Measurements from ENCODE around the gene CCT3.
A peak's percentile ranks its signal among the peaks of the same experiment; 100 is the strongest.

The CCT3 gene

DNA sequence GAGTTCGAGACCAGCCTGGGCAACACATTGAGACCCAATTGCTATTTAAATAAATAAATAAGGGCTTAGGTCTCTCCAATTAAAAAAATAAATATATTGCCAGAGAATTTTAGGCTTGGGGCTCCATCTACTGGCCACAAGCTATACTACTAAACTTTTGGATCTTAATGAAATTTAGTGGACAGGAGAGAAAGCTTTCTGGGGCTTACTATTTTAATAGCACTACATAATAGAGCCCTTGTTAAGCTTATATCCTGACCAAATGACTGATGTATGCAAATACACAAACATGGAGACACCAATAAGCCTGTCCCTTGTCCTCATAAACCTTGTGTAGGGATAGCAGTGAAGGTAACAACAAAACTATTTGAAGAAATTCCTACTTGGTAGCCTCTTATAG is 18.4 kb downstream of the CCT3 start:
- DNase-seq: peak; percentile 0

DNA sequence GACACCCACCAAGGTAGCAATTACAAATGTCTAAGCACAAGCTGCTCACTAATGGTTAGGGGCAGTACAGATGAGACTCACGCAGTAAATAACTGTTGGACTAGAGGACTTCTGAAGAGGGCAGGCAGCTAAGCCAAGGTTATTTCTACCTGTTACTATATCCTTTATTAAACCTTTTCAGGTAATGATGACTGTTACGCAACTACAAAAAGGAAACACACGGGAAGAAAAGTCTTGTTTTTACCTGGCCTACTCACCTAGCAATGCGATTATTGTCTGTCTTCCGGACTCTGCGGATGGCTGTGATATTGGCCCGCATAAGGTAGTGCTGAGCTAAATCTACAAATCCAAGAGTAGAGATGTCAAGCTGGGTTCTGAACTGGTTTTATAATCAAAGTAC is 21.2 kb downstream of the CCT3 start:
- DNase-seq: no peak

GRCh38 chr1:156310962-156311361 is 27.1 kb downstream of the CCT3 start:
- no peak for DNase-seq

- no peak for DNase-seq
Measured at GRCh38 chr1:156308078-156308477, 30.0 kb downstream of the CCT3 start.

DNA sequence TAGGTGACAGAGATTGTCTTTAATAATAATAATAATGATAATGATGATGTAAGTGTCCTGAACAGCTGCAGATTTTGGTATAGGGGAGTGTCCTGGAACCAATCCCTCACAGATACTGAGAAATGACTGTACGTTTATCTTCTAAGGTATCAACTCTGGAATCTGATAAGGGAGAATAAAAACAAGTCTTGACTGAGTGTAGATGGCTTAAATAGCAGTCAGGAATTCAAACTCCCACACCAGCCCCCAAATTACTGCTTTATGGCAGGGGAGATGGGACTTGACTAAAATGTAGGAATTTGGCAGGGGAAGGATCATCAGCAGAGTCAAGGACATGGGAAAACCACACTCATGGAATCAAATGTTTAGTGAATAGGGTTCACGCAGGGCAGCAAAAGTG is 32.9 kb downstream of the CCT3 start:
- DNase-seq: no peak

DNA sequence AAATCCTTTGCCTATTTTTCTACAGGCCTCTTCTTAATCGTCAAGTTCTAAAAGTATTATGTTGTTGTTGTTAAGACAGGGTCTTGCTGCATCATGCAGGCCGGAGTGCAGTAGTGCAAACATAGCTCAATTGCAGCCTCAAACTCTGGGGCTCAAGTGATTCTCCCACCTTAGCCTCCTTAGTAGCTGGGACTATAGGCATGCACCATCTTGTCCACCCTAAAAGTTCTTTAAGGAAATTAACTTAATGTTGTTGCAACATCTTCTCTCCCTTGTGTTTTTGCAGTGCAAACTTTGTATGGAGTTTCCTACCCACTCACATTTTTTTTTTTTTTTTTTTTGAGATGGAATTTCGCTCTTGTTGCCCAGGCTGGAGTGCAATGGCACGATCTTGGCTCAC is 34.9 kb downstream of the CCT3 start:
- DNase-seq: no peak

DNA sequence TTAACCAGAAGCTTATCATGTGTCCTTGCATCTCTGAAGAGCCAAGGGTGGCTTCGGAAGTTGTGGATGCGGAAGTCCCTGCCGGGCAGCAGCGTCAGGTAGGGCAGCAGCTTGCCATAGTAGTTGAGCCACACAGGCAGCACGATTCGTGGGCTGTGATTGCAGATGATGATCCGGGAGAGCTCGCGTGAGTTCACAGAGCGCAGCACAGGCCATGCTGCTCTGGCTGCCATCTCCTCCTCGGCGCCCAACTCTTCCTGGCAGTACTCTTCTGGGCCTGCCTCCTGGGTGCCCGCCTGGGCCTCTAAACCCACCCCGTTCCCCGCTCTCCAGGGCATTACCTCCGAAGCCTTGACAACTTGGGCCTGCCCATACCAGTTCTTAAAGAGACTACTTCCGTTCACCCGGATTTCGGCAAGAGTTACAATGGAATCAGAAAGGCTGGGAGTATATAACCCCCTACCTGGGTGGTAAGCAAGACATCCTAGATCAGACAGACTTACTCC is 39.2 kb downstream of the CCT3 start, which contains the start of gene VHLL:
TSS of gene VHLL (minus strand) at position 456 of the 506 bp plus-strand sequence. CDS start at position 338, 118 bp downstream.
- DNase-seq: no peak

- peak; percentile 65 for DNase-seq
Measured at GRCh38 chr1:156295391-156295947, 42.6 kb downstream of the CCT3 start, which contains the start of gene GLMP. Gene GLMP (minus strand): TSS chr1:156295679. CDS start chr1:156295645, 34 bp downstream.

DNA sequence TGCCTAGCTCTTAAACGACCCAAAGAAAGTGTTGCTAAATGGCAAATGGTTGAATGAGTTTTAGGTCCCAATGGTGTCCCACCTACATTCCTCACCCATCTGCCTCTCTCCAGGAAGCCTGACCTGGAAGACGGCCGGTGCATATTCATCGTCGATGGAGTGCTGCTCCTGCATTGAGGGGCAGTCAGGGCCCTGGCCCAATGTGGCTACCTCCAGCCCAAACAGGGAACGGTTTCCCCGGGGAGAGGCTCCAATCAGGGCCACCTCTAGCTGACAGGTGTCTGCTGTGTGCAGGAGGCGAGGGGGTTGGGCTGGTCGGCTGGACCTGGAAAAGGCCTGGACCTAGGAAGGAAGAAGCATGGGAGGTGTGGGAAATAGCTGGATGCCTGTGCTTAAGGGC is 44.2 kb downstream of the CCT3 start:
- DNase-seq: no peak

DNA sequence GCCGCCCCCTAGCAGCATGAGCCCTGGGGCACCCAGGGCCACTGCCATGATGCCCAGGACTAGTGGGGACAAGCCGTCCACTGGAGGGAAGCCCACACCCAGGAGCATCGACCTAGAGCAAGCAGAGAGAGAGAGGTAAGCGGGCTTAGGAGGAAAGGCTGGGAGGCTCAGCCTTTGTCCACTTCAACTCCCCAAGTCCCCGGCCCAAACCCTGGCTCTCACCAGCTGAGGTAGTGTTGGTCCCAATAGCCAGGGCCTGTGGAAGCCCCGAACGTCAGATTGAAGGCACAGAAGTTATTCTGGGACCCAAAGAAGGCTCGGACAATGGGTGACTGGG is 45.0 kb downstream of the CCT3 start:
- DNase-seq: no peak

DNA sequence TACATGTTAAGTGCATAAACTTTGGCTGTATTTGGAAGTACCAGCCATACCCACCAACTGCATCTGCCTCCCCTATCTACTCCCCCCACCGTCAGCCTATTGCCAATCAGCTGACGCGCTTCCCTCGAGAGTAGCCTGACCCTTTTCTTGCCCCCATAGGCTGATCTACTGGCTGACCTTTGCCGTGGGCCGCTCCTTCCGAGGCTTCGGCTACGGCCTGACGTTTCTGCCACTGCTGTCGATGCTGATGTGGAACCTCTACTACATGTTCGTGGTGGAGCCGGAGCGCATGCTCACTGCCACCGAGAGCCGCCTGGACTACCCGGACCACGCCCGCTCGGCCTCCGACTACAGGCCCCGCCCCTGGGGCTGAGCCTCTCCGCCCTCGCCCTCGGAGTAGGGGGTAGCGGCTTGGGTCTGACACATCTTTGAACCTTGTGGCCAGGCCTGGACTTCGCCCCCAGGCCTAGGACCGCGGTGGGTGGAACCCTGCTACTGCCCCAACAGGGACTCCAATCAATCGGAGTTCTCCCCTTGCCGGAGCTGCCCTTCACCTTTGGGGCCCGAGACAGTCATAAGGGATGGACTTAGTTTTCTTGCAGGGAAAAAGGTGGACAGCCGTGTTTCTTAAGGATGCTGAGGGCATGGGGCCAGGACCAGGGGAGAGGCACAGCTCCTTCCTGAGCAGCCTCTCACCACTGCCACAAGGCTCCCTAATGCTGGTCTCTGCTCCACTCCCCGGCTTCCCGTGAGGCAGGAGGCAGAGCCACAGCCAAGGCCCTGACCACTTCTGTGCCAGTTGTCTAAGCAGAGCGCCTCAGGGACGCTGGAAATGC is 46.6 kb downstream of the CCT3 start:
- peak; percentile 87 for DNase-seq

DNA sequence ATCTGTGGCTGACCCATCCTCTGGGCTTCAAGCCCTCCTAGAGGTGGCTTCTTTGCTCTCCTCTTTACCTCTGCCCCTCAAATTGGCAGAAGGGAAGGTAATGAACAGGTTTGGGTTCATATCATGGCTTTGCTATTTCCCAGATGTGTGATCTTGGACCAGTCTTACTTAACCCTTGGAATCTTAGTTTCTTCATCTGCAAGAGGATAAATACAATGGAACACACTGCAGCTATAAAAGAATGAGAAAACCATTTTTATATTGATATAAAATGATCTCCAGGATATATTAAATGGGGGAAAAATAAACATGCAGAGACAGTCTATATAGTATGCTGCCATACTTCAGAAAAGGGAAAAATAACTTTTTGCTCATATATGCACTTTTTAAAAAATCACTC is 48.2 kb downstream of the CCT3 start:
- no peak for DNase-seq

- DNase-seq: no peak
Measured at GRCh38 chr1:156286061-156286460, 52.0 kb downstream of the CCT3 start.

- DNase-seq: no peak
Measured at GRCh38 chr1:156285437-156285836, 52.7 kb downstream of the CCT3 start.

GRCh38 chr1:156284757-156285156 is 53.3 kb downstream of the CCT3 start:
- DNase-seq: no peak

- DNase-seq: no peak
Measured at GRCh38 chr1:156284112-156284511, 54.0 kb downstream of the CCT3 start, which contains the start of gene TMEM79. Gene TMEM79 (plus strand): TSS chr1:156284325. CDS start chr1:156285227, 902 bp downstream.

DNA sequence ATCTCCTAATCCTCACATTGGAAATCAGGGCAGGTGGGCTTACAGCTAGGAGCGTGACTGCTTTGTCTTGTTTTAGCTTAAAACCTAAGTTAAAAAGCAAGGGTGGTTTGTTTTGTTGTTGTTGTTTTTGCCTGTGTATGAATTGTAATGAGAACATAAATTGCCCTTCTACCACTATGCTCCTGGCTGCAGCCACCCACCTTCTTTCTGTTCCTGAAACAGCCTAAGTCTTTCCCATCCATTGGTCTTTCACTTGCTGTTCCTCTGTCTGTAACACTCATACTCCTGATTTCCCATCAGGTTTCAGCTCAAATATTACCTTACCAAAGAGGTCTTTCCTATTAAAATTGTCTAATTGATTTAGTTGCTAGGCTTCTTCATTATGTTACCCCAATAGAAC is 54.6 kb downstream of the CCT3 start:
- no peak for DNase-seq

- peak; percentile 98 for DNase-seq
Measured at GRCh38 chr1:156282479-156283222, 55.4 kb downstream of the CCT3 start, which contains the start of gene SMG5. Gene SMG5 (minus strand): TSS chr1:156282825. CDS start chr1:156282680, 145 bp downstream.

- peak; percentile 55 for DNase-seq
Measured at GRCh38 chr1:156281693-156282478, 56.2 kb downstream of the CCT3 start.

DNA sequence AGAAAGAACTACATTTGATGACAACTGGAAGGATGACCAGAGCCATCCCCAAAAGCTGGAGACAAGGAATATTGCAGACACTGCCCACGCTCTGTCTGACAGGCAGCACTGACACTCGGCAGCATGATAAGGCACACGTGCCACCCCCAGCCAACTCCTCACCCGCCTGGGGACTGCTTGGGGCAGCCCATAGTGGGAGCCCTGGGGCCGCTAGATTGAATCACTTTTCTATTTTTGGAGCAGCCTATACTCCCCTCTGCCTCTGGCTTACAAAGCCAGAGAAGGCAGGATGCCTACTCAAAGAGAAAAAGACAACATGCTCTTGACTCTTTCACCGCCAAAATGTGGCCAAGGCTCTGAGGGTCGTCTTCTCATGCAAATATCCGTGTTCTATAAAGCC is 56.8 kb downstream of the CCT3 start:
- no peak for DNase-seq

DNA sequence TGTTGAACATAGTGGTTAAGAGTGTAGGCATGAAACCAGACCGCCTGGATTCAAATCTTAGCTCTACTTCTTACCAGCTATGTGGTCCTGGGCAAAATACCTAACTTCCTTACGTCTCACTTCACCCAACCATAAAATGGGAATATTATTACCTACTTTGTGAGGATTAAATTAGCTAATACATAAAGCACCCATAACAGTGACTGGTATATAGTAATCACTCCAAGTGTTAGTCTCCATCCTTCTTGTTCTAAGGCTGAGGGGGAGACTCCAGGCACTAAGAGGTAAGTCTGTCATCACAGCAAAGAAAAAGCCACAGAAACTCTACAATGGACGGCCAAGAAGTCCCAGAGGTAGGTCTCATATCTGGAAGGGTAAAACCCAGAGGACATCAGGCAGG is 58.3 kb downstream of the CCT3 start:
- DNase-seq: no peak

GRCh38 chr1:156276966-156277381 is 61.1 kb downstream of the CCT3 start:
- no peak for DNase-seq

DNA sequence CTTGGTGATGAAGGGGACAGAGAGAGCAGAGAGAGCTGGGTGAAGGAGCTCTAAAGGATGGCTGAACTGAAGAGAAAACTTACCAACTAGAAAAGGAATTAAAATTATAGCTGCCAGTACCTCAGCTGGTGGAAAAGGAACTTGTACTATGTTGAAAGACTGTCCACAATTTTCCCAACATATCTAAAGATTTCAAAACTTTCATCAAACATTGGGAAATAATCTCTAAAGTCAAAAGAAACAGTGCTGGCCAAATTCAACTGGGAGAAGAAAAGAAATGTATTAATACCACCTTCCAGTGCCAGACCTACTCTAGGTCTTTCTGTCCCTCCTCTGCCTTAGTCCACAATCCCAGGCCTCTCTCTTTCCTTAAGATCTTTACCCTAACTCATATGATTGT is 61.6 kb downstream of the CCT3 start:
- no peak for DNase-seq

Measured in NCI-H1105 treated with DMSO at 0.1 percent for 48 hours (cell line).